D721Med (cell line): ENCODE data around the gene ELF1.

Source experiments
- DNase-seq: peaks from one replicate; pipeline ENCODE4 v3.0.0; 2011; ENCODE audit warnings: low spot score; ENCODE audit not compliant: insufficient read length
- FAIRE-seq: peaks from 2 replicates; lab custom pipeline; 2011; peaks lifted over from hg19 to GRCh38; lab: Jason Lieb, UNC
- TF ChIP-seq, protein P1 (sequence below): IDR thresholded peaks from 2 replicates; pipeline ENCODE4 v1.5.1; 2012; ENCODE audit warnings: mild to moderate bottlenecking, control low read depth; ENCODE audit not compliant: insufficient read depth; ENCODE audit errors: missing control alignments

ELF1 gene

GRCh38 chr13:40984668-40985366, 34.3 kb downstream of the ELF1 start:
- FAIRE-seq = no peak
- no peak for DNase-seq
- TF ChIP-seq, protein P1, sequence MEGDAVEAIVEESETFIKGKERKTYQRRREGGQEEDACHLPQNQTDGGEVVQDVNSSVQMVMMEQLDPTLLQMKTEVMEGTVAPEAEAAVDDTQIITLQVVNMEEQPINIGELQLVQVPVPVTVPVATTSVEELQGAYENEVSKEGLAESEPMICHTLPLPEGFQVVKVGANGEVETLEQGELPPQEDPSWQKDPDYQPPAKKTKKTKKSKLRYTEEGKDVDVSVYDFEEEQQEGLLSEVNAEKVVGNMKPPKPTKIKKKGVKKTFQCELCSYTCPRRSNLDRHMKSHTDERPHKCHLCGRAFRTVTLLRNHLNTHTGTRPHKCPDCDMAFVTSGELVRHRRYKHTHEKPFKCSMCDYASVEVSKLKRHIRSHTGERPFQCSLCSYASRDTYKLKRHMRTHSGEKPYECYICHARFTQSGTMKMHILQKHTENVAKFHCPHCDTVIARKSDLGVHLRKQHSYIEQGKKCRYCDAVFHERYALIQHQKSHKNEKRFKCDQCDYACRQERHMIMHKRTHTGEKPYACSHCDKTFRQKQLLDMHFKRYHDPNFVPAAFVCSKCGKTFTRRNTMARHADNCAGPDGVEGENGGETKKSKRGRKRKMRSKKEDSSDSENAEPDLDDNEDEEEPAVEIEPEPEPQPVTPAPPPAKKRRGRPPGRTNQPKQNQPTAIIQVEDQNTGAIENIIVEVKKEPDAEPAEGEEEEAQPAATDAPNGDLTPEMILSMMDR = no peak

DNA sequence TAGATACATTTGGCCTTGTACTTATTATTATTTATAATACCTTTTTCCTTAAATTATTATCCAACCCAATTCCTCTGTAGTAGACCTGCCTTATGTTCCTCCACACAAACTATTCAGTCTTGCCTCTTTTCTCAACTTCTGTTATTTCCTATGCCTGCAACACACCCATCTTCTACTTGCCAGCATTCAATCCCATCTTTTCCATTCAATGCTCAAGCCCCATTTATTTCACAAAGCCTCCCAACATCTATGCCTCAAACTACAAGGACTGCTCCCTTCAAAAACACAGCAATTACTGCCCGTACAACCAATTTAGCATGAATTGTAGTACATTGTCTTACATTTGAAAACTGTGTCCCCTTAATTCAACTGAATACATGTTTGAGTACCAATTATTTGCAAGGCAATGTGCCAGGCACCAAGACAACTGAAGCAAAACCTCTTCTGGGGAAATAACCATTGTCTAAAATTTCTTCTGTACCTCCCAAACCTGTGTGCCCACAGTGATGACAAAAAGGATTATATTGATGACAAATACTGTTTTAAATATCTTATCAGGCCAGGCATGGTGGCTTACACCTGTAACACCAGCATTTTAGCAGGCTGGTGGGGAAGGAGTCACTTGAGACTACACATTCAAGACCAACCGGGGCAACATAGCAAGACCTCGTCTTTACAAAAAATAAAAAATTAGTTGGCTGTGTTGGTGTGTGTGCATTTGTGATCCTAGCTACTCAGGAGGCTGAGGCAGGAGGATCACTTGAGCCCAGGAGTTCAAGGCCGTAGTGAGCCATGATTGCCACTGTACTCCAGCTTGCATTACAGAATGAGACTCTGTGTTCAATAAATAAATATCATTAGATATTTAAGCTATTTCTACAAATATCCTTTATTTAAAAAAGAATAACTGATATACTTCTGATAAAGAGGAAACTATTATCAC, 35.1 kb downstream of the ELF1 start:
- DNase-seq = no peak
- no peak for FAIRE-seq
- TF ChIP-seq, protein P1 = no peak

GRCh38 chr13:40983259-40983658, 35.9 kb downstream of the ELF1 start:
- TF ChIP-seq, protein P1 = no peak
- FAIRE-seq (no peak), DNase-seq (no peak)

DNA sequence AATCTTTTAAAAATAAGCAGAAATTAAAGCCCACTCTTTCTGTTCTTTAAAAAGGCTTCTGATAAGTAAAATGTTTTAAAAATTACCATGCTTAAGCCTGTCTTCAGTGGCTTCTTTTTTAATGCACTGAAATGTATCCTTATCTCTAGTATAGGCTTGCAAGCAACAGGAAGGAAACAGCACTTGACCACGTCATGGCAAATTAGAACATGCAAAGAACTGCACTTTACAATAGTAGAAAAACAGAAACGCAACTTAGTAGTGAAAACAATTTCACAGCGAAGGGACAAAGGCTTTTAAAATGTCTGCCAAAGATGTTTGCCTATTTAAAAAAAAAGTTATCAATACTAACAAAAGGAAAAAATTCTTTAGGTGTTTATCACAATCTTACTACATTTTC, 36.3 kb downstream of the ELF1 start:
- TF ChIP-seq, protein P1 = no peak
- FAIRE-seq = no peak
- DNase-seq = no peak

DNA sequence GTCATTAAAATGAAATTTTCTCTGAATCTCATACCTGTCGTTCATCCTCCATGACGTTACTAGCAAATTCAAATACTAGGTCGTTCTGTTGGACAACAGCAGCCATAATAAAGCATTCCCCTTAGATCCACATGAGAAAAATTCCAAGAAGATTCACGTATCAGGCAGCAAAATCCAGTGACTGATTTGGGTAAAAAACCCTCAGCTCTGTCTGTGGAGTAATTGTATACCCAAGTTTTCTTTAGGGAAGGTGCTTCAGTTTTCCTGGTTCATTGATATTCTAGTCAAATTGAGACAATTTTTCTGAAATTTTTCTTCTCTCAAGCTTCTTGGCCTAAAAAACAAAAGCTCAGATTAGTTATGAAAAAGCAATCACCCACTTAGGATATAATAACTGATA, 37.2 kb downstream of the ELF1 start:
- TF ChIP-seq, protein P1 = no peak
- FAIRE-seq = no peak

GRCh38 chr13:40981361-40981760, 37.8 kb downstream of the ELF1 start:
- TF ChIP-seq, protein P1 = no peak
- no peak for FAIRE-seq
- DNase-seq = no peak

More for the DNA sequence above, 37.2 kb downstream of the ELF1 start:
- no peak for DNase-seq
